RWPE2 (cell line): ENCODE measurements around the gene PUSL1.

Experiments used
- ATAC-seq: fragments of 200-7000 bp; cut with Tn5 transposase; 3 replicates; pipeline ENCODE4 v1.9.1; 2021; ENCODE audit warnings: low read depth
- DNase-seq: peaks from one replicate; pipeline ENCODE4 v3.0.0-alpha.2; 2020; ENCODE audit warnings: low spot score
- H3K27ac ChIP-seq: fragments of 450-650 bp; 2 replicates; pipeline ENCODE4 v1.5.1; 2017; ENCODE audit warnings: mild to moderate bottlenecking; ENCODE audit not compliant: poor library complexity, severe bottlenecking
- H3K27me3 ChIP-seq: fragments of 250-450 bp; sonication (Bioruptor Pico); 2 replicates; pipeline ENCODE4 v1.5.1; 2021; ENCODE audit warnings: mild to moderate bottlenecking, moderate library complexity; ENCODE audit not compliant: insufficient read depth, poor library complexity, severe bottlenecking
- H3K36me3 ChIP-seq: fragments of 250-450 bp; sonication (Bioruptor Pico); 2 replicates; pipeline ENCODE4 v1.5.1; 2020; ENCODE audit warnings: low read depth, mild to moderate bottlenecking, moderate library complexity
- H3K4me1 ChIP-seq: fragments of 250-450 bp; sonication (Bioruptor Pico); 2 replicates; pipeline ENCODE4 v1.5.1; 2021; ENCODE audit warnings: mild to moderate bottlenecking, moderate library complexity; ENCODE audit not compliant: insufficient read depth, poor library complexity, severe bottlenecking
- H3K4me3 ChIP-seq: fragments of 250-450 bp; sonication (Bioruptor Pico); 2 replicates; pipeline ENCODE4 v1.5.1; 2021; ENCODE audit warnings: mild to moderate bottlenecking, moderate library complexity; ENCODE audit not compliant: severe bottlenecking
- H3K9me3 ChIP-seq: fragments of 250-450 bp; sonication (Bioruptor Pico); 2 replicates; pipeline ENCODE4 v1.5.1; 2021; ENCODE audit warnings: mild to moderate bottlenecking, moderate library complexity; ENCODE audit not compliant: severe bottlenecking
- TF ChIP-seq, protein P1 (sequence below): fragments of 450-650 bp; IDR thresholded peaks from one replicate; pipeline ENCODE4 v1.5.1; 2017; ENCODE audit warnings: mild to moderate bottlenecking, moderate library complexity; ENCODE audit not compliant: poor library complexity, severe bottlenecking

Gene PUSL1

DNA sequence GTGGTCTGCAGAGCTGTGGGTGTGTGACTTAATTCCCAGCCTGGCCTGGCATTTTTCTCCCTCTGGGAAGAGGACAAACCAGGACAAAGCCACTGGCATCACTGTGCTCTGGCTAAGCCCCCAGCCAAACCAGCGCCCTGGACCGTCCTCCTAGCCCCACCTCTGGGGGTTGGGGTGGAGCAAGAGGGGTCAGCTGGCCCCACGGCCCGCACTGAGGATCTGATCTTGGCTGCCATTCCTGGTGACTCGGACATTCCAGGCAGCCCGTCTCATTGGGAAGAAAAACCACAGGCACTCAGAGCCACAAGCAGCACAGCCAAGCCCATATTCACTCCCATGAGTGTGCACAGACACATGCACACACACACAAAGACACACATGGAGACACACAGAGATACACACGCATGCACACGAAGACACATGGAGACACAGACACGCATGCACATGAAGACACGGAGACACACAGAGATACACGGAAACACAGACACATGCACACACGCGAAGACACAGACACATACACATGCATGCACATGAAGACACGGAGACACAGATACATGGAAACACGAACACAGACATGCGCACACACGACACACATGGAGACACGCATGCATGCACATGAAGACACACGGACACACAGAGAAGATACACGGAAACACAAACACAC, 52.2 kb downstream of the PUSL1 start:
- Histone ChIP-seq H3K4me1 (peaks cover 13% of the 10 kb centered on the region), H3K36me3 (no peaks in the 10 kb centered on the region), H3K27me3 (no peaks in the 10 kb centered on the region), H3K9me3 (no peaks in the 10 kb centered on the region), H3K27ac (peak overlapping the region; percentile 34), H3K4me3 (no peak overlapping the region)
- peak; percentile 73 for ATAC-seq
- TF ChIP-seq, protein P1, sequence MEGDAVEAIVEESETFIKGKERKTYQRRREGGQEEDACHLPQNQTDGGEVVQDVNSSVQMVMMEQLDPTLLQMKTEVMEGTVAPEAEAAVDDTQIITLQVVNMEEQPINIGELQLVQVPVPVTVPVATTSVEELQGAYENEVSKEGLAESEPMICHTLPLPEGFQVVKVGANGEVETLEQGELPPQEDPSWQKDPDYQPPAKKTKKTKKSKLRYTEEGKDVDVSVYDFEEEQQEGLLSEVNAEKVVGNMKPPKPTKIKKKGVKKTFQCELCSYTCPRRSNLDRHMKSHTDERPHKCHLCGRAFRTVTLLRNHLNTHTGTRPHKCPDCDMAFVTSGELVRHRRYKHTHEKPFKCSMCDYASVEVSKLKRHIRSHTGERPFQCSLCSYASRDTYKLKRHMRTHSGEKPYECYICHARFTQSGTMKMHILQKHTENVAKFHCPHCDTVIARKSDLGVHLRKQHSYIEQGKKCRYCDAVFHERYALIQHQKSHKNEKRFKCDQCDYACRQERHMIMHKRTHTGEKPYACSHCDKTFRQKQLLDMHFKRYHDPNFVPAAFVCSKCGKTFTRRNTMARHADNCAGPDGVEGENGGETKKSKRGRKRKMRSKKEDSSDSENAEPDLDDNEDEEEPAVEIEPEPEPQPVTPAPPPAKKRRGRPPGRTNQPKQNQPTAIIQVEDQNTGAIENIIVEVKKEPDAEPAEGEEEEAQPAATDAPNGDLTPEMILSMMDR, result no peak
- peak; percentile 76 for DNase-seq
